Measurements from ENCODE around the gene CDC42BPB.

GRCh38 chr14:102951034-102951433, 106.3 kb downstream of the CDC42BPB start:
- TF ChIP-seq EZH2 (IDR thresholded peaks at IDR 0.05) (no peak), CTCF (IDR thresholded peaks at IDR 0.05) (no peak), EZH2phosphoT487 (IDR thresholded peaks at IDR 0.05) (no peak)

Measured in neural progenitor cell (in vitro differentiated cells).